HG03175 (cell line): ENCODE results near the gene PTPRT.

Experiments
- ATAC-seq: cut with Tn5 transposase; IDR thresholded peaks from one replicate; pipeline ENCODE4 v1.9.1; 2021; ENCODE audit warnings: mild to moderate bottlenecking, moderate library complexity; ENCODE audit not compliant: unreplicated experiment

The PTPRT gene

GRCh38 chr20:42646250-42646649, 543.5 kb downstream of the PTPRT start:
- ATAC-seq: no peak

- no peak for ATAC-seq
Observed at GRCh38 chr20:42641886-42642285, 547.8 kb downstream of the PTPRT start.

GRCh38 chr20:42639140-42639539, 550.6 kb downstream of the PTPRT start:
- no peak for ATAC-seq

- no peak for ATAC-seq
Observed at GRCh38 chr20:42635699-42636411, 553.9 kb downstream of the PTPRT start.

- no peak for ATAC-seq
Observed at GRCh38 chr20:42634156-42634555, 555.5 kb downstream of the PTPRT start.

GRCh38 chr20:42628683-42629082, 561.0 kb downstream of the PTPRT start:
- no peak for ATAC-seq

GRCh38 chr20:42613076-42613475, 576.6 kb downstream of the PTPRT start:
- no peak for ATAC-seq

GRCh38 chr20:42611889-42612837, 577.5 kb downstream of the PTPRT start:
- ATAC-seq: no peak

- no peak for ATAC-seq
Observed at GRCh38 chr20:42611423-42611822, 578.3 kb downstream of the PTPRT start.

GRCh38 chr20:42610070-42610469, 579.6 kb downstream of the PTPRT start:
- no peak for ATAC-seq

- ATAC-seq: no peak
Observed at GRCh38 chr20:42609618-42610017, 580.1 kb downstream of the PTPRT start.

GRCh38 chr20:42604998-42605956, 584.4 kb downstream of the PTPRT start:
- no peak for ATAC-seq

- ATAC-seq: no peak
Observed at GRCh38 chr20:42603655-42604054, 586.1 kb downstream of the PTPRT start.

GRCh38 chr20:42598581-42598980, 591.1 kb downstream of the PTPRT start:
- no peak for ATAC-seq

- ATAC-seq: no peak
Observed at GRCh38 chr20:42595625-42596024, 594.1 kb downstream of the PTPRT start.

GRCh38 chr20:42594659-42595058, 595.0 kb downstream of the PTPRT start:
- ATAC-seq: no peak

- ATAC-seq: no peak
Observed at GRCh38 chr20:42594011-42594410, 595.7 kb downstream of the PTPRT start.

GRCh38 chr20:42589976-42590639, 599.6 kb downstream of the PTPRT start:
- no peak for ATAC-seq

GRCh38 chr20:42588847-42589246, 600.9 kb downstream of the PTPRT start:
- ATAC-seq: no peak

GRCh38 chr20:42587427-42587826, 602.3 kb downstream of the PTPRT start:
- no peak for ATAC-seq
